Stimulated activated CD4-positive, alpha-beta T cell treated with anti-CD3 and anti-CD28 coated beads, Interleukin-4, amount 100 ng/mL, for 1 hour (primary cell): ENCODE results near the gene TAB2.

Experiments
- DNase-seq: peaks from one replicate; pipeline ENCODE4 v3.0.0-alpha.2; 2020

Gene TAB2

GRCh38 chr6:149379977-149380376 is 62.5 kb downstream of the TAB2 start:
- no peak for DNase-seq

DNA sequence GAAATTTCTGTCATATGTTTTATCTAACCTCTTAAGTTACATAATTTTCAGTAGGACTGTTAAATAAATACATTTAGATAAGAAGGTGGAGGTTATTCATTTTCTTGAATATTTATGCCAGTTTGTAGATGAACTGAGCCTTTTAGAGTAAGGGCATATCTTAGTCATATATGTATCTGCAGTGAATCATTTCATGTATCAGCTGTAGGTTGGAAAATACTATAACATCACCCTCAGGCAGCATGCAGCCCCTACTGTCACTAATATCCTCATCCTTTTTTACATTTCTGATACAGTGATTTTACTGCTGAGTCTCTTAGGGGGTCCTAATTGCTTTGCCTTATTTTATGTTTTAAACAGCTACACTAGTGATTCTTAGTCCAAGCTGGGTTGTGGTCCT is 63.0 kb downstream of the TAB2 start:
- no peak for DNase-seq

DNA sequence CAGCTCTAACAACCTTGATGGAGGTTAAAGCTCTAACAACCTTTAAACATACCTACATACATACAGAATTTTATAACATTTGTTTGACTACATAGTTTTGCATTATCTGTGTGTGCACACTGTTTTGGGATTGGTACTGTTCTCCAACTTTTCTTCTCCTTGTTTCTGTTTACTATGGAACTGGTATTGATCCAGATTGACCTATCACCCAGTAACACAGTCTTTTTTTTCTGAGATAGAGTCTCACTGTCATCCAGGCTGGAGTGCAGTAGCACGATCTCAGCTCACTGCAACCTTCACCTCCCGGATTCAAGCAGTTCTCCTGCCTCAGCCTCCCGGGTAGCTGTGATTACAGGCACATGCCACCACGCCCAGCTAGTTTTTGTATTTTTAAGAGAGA is 65.9 kb downstream of the TAB2 start:
- DNase-seq, result no peak

DNA sequence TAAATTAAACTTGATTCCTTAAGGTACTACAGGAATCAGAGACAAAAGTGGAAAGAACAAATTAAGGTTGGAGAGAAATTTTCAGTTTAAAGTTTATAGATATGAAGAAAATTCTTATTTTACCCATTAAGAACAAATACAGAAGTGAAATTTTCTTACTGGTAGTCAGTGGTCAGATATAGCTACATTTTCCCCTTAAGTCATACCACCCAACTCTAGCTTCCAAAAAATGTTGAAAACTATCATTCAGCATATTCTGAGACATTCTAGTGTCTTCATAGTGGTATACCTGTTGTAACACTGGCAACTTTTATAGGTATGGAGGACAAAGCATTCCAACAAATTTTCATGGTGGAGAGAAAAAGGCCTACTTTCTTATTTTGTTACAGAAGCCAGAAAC is 67.0 kb downstream of the TAB2 start:
- no peak for DNase-seq

- no peak for DNase-seq
Observed at GRCh38 chr6:149385998-149386646, 68.6 kb downstream of the TAB2 start.

- DNase-seq, result no peak
Observed at GRCh38 chr6:149387779-149388512, 70.4 kb downstream of the TAB2 start.

DNA sequence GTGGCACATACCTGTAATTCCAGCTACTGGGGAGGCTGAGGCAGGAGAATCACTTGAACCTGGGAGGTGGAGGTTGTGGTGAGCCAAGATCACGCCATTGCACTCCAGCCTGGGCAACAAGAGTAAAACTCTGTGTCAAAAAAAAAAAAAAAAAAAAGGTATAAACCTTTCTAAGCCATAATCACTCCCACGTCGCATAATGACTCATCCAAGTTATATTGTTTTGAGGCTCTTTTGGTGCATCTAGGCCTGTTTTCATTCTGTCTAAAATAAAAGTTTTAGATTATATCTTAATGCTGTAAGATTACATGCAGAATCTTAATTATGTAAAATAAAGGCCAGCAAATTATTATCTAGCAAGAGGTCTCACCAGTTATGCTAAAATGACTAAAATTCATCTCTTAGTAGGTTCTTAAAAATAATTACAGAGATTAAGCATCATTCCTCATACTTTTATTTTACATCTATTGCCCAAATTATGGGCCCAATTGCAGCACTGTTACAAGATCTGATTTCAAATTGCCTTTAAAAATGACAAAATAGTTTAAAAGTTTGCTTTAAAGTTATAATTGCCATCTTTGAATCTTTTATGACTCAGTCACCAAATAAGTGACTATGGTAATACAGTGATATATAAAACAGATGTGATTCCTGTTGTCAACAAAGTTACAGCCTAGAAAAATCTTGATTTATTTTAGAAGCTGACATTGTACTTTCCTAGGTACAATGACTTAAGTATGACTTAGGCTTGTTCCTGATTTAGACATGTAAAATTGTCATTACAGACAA is 72.2 kb downstream of the TAB2 start:
- DNase-seq, result no peak

- DNase-seq, result no peak
Observed at GRCh38 chr6:149392093-149392492, 74.6 kb downstream of the TAB2 start.

GRCh38 chr6:149392535-149392934 is 75.0 kb downstream of the TAB2 start:
- no peak for DNase-seq

- DNase-seq, result no peak
Observed at GRCh38 chr6:149393002-149393679, 75.6 kb downstream of the TAB2 start.

DNA sequence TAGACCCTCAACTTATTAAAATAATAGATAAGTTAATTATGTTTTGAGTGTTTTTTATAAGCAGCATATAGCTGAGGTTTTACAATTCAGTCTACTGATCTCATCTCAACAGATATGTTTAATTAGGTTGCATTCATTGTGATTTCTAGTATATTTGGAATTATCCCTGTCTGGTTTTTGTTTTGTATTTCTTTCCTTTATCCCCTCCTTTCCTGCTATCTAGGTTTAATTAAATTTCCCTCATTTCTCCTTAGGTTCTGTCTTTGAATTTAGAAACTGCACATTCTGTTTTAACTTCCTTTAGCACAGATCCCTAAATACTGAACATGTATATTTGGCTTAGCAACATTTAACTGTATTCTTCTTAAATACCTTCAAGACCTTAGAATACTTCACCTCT is 77.7 kb downstream of the TAB2 start:
- DNase-seq, result no peak

DNA sequence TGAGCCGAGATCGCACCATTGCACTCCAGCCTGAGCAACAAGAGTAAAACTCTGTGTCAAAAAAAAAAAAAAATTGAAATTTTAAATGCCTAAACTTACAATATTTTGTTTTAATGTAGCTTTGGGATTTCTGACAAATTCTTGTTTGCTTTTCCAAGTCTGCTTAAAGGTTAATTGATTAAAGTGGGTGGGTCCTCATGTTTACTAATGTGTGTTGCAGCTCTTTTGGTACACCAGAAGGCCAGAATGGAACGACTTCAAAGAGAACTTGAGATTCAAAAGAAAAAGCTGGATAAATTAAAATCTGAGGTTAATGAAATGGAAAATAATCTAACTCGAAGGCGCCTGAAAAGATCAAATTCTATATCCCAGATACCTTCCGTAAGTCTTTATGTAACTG is 79.9 kb downstream of the TAB2 start:
- DNase-seq, result no peak

DNA sequence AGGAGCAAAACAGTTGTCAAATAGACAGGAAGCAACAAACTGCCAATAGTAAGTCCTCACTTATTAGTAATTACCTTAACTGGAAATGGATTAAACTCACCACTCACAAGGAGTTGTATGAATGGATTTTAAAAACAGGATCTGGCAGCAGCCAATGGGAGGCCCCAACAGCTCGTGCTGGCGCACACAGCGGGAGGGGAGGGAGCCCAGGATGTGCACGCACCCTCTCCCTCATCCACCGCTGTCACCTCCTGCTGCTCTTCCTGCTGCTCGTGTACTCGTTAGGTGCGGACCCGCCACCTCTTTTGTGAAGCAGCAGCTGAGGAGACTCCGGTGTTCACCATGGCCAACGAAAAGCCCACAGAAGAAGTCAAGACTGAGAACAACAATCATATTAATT is 82.5 kb downstream of the TAB2 start, which contains the start of gene SUMO4:
TSS of gene SUMO4 (plus strand) at position 213 of the 400 bp plus-strand sequence. CDS start at position 343, 130 bp downstream.
- DNase-seq, result no peak

GRCh38 chr6:149403534-149403933 is 86.0 kb downstream of the TAB2 start:
- no peak for DNase-seq

DNA sequence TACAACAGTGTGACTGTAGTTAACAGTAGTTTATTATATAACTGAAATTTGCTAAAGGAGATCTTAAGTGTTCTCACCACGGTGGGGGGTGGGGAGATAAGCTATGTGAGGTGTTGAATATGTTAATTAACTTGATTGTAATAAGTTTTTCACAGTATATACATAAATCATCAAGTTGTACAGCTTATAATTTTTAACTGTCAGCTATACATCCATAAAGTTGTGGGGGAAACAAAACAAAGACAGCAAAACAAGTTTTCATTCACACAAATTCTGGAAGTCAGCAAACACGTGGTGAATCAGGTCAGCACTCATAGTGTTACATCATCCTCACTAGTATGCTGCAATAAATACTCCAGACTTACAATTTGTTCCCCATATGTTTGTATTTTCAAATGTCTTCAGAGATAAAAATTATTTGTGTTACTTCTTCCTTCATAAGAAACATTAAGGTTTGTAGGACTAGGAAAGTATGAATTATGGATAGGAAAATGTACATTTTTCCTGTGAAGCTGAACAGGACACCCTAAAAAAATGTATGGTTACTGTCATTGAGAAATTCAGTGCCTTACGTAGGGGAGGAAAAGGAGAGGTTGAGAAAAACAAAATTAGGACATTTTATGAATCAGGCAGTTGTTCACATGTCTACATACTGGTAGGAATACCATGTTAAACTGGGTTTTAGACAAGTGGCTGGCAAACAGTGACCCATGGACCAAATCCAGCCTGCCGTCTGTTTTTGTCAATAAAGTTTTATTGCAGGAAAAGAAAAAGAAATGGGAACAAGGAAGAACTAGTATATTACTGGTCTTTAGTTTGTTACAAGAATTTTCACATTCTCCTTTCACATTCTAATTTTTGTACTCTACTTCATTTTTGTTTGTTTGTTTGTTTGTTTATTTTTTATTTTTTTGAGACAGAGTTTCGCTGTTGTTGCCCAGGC is 88.6 kb downstream of the TAB2 start:
- no peak for DNase-seq

- DNase-seq, result no peak
Observed at GRCh38 chr6:149409617-149410016, 92.1 kb downstream of the TAB2 start.

DNA sequence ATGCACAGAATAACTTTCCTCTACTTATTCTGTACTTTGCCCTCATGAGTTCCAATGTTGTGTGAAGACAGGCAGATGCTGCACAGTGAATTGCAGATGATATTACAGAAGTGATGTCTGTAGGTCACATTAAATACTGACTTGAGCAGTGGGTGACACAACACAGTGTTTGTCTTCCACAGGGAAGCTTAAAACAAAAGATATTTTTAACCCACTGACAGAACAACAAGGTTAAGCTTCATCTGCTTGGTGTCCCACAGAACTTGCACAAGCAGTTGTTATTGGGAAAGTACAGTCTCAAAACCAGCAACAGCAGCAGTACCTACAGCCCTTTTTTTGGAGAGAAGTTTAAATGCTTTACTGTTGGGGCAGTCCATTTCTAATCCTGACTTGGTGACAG is 93.0 kb downstream of the TAB2 start:
- no peak for DNase-seq

- no peak for DNase-seq
Observed at GRCh38 chr6:149414009-149414408, 96.5 kb downstream of the TAB2 start.

GRCh38 chr6:149414821-149415220 is 97.3 kb downstream of the TAB2 start:
- no peak for DNase-seq

DNA sequence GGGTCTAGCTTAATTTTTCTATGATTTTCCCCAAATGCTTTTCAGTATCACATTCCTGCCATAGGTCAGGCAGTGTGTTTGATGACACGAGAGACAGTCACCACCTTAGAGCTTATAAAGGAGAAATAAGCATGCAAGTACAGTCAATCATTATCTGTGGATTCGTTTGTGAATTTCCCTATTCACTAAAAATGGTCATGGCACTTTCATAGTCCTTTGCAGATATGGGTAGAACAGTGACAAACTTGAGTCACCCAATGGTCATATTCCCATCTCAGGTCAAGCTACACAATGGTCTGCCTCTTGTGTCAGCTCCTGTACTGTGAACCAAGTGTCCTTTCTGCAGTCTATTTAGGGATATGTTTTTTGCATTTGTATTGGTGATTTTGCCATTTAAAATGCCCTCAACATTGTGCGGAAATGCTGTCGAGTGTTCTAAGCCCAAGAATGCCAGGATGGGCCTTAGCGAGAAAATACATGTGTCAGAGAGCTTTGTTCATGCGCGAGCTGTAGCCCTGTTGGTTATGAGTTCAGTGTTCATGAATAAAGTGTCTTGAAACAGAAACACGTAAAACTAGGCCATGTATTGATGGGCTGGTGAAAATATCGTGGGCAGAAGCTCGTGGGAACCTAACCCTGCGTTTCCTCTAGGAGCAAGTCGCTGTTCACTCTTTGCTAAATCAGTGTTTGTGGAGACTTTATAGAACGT is 102.3 kb downstream of the TAB2 start:
- DNase-seq, result no peak

GRCh38 chr6:149421132-149421531 is 103.6 kb downstream of the TAB2 start:
- no peak for DNase-seq
